ENCODE results near the gene OBI1.

DNA sequence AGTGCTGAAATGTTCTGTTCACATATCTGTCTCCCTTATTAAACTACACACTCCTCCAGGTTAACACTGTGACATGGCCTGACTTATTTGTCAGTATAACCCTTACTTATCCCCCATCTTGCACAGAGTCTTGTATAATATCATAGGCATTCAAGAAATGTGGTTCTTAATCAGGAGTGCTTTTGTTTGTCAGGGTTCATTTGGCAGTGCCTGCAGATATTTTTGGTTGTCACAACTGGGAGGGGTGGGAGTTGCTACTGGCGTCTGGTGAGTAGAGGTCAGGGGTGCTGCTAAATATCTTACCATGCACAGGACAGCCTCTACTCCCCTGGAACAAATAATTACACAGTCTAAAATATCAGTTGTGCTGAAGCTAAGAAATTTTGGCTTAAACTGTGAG, 20.4 kb upstream of the OBI1 start:
- TF ChIP-seq, protein P1, sequence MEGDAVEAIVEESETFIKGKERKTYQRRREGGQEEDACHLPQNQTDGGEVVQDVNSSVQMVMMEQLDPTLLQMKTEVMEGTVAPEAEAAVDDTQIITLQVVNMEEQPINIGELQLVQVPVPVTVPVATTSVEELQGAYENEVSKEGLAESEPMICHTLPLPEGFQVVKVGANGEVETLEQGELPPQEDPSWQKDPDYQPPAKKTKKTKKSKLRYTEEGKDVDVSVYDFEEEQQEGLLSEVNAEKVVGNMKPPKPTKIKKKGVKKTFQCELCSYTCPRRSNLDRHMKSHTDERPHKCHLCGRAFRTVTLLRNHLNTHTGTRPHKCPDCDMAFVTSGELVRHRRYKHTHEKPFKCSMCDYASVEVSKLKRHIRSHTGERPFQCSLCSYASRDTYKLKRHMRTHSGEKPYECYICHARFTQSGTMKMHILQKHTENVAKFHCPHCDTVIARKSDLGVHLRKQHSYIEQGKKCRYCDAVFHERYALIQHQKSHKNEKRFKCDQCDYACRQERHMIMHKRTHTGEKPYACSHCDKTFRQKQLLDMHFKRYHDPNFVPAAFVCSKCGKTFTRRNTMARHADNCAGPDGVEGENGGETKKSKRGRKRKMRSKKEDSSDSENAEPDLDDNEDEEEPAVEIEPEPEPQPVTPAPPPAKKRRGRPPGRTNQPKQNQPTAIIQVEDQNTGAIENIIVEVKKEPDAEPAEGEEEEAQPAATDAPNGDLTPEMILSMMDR (IDR thresholded peaks at IDR 0.05), result no peak
- TF ChIP-seq EZH2 (IDR thresholded peaks at IDR 0.05; ENCODE audit: borderline replicate concordance, insufficient read depth, low read depth, low read length, poor library complexity, severe bottlenecking), result no peak

Measured in B cell (primary cell).